Gastroesophageal sphincter (tissue), 3 donors: ENCODE measurements around the gene RPS23.

Experiments used
- CTCF ChIP-seq, 4 experiments: fragments of 200-600 bp in 2 of 4; fragments of 450-650 bp in 2 of 4; sonication (generic) in 1 of 4; IDR thresholded peaks; one replicate each; pipeline ENCODE4 v1.5.1; 2017 to 2019; ENCODE audit warnings: antibody characterized with exemption in 4 of 4, mild to moderate bottlenecking in 2 of 4, moderate library complexity in 2 of 4
- EP300 ChIP-seq: sonication (generic); formaldehyde crosslinking; IDR thresholded peaks from one replicate; pipeline ENCODE4 v1.6.1; 2017; ENCODE audit warnings: antibody characterized with exemption, mild to moderate bottlenecking
- POLR2A ChIP-seq, 2 donors: fragments of 450-650 bp; IDR thresholded peaks; one replicate each; pipeline ENCODE4 v1.6.1; 2017; ENCODE audit warnings: antibody characterized with exemption in 2 of 2, mild to moderate bottlenecking in 2 of 2, moderate library complexity in 1 of 2
- POLR2AphosphoS5 ChIP-seq: sonication (generic); formaldehyde crosslinking; IDR thresholded peaks from one replicate; pipeline ENCODE4 v1.6.1; 2017; ENCODE audit warnings: antibody characterized with exemption

- no peak for TF ChIP-seq CTCF (IDR thresholded peaks at IDR 0.05)
- no peak for TF ChIP-seq POLR2A (IDR thresholded peaks at IDR 0.05)
- no peak for TF ChIP-seq POLR2AphosphoS5
- no peak for TF ChIP-seq EP300
Measured at GRCh38 chr5:82295959-82296531, 17.9 kb upstream of the RPS23 start.
